IPS-18c (cell line): ENCODE measurements around the gene LYPD1.

Experiments used
- H3K4me3 ChIP-seq: 2 replicates; pipeline ENCODE4 v1.7.0; 2013; ENCODE audit warnings: low read depth, mild to moderate bottlenecking, low read length, moderate library complexity; ENCODE audit not compliant: insufficient read depth
- H3K9me3 ChIP-seq: one replicate; pipeline ENCODE4 v1.6.1; 2013; ENCODE audit warnings: mild to moderate bottlenecking, low read length, moderate library complexity; ENCODE audit not compliant: control insufficient read depth, insufficient read depth

The LYPD1 gene

DNA sequence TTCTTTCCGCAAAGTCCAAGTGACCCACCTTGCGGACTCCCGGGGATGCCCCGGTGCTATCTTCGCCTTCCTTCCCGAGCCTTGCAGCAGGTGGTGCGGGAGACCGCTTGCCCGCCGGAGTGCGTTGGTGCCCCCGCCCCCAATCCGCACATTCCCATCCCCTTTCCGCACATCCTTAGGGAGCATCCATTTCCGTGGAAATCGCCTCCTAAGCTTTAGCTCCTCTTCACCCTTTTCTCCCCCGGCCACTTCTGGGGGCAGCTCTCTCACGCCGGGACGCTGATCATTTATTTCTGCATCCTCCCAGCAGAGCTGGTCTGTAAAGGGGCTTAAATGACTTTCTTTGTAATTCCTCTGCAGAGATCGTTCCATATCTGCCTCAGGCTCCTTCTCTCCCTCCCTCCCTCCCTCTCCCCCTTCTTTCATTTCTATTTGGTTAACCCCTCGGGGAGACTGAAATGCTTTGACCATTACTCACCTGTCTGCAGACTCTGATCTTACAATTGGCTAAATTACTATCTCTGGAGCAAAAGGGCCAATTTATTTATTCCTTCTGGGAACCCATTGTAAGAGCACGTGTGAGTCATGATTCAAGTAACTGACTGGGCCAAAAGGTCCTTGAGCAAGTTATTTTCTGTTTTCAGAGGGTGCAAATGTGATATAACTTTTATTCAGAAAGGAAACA is 1.3 kb upstream of the LYPD1 start:
- peaks cover 7% of the 10 kb centered on the region for H3K9me3 ChIP-seq

DNA sequence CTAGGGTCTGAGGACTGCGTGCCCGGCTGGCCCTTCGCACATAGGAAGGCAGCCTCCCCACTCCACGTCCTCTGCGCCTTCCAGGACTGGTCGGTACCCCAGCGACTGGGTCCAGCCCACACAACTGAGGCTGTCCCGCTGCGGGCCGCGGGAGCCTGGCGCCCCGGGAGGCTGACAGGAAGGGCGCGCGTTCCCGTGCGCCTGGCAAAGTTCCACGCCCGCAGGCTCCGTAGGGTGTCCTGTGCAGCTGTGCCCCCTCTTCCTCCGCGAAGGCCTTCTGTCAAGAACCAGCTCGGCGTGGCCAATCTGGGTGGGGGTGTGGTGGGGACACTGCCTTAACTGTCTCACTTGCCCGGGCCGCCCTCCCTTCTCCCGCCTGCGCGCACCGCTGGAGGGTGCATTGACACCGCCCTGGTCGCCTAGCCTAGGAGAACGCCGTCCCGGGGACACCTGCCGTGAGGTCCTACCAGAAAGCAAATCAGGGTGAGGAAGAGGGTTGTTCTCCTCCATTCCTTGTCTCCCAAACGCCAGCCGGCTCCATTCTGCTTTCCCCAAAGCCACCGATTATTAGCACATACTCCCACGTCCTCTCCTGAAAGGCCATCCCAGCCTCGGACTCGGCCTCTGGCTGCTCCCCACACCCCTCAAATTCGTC is 618 bp upstream of the LYPD1 start:
- peaks cover 7% of the 10 kb centered on the region for H3K9me3 ChIP-seq
- peak overlapping the region; percentile 57 for H3K4me3 ChIP-seq

More for the DNA sequence above, 1.3 kb upstream of the LYPD1 start:
- peak overlapping the region; percentile 57 for H3K4me3 ChIP-seq

DNA sequence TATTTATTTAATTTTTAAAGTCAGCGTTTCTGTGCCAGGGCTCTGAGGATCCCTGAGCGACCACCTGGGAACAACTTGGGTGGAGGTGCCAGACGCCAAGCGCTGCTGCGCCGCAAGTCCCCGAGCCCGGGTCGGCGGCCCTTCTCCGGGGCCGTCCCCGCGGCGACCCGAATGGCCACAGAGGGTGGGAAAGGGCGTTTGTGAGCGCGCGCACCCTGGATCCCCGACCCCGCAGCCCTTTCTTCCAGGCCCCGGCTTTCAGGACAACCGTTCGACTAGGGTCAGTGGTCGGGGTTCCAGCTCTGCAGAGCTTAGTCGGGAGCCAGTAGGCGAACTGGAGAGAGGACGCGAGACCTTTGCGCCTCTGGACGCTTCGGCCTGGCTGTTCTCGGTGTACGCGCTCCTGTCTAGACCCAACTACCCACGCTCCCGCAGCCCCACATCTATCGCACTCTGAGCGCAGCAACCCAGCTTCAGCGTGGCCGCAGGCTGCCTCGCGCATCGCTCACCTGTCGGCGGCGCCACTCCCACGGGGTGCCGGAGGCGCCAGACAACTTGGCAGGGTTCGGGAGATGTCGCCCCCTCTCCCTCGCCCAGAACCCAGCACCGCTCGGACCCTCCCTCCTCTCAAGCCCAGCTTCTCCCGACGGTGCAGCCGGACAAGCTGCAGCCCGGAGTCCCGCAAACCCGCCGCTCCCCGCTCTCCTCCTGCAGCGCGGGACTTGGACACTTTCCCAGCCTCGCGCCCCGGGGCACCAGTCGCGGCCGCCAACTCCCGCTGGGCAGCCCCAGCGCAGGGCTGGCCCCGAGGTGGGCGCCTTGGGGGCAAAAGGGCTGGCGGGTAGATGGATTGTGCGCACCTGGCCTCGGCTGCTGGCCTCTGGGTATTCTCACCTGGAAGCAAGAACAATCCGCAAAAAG is 758 bp downstream of the LYPD1 start:
- H3K9me3 ChIP-seq, result peaks cover 7% of the 10 kb centered on the region
- peak overlapping the region; percentile 57 for H3K4me3 ChIP-seq

DNA sequence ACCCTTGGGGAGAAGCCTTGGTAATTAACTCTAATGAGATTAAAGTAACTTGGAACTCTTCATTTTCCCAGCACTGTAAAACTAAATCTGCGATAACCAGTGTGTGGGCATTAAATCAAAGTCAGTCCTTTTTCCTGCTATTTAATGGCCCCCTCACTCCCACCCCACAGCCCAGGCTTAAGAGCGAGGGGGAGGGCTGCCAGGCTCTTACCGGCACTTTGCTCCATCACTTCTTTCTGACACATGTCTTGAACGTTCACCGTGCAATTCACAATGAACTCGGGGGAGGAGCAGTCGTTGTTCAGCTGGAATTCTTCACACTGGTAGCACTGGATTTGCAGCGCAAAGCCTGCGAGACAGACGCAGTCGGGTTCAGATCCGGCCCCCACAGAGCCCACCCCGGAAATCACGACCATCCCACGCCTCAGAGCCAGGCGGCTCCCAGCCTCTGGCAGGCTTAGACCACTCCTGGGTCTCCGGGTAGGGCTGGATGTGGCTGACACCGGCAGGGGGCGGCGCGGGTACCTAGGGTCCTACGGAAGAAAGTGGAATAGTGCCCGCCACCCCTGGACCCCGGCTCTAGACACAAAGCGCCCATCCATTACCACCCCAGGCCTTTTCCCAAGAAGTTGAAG is 1.7 kb downstream of the LYPD1 start:
- Histone ChIP-seq H3K4me3 (peak overlapping the region; percentile 57), H3K9me3 (peaks cover 7% of the 10 kb centered on the region)

DNA sequence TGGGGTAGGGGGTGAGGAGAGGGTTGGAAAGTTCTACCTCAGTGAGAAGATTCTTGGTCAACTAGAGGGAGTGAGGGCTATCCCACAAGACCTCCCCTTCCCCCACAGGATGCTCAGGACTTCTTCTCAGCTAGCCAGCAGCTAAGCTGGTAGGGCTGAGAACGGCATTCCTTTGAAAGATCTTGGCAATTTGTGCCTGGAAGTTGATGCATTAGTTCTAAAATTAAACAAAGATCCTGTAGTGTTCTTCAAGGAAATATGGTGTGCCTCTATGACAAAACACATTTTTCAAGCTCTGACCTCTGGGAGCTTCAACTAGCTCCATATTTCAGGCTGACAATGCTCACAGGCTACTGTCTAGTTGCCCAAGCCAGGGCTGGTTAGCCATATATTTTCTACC is 2.3 kb downstream of the LYPD1 start:
- Histone ChIP-seq H3K9me3 (peaks cover 7% of the 10 kb centered on the region), H3K4me3 (no peak overlapping the region)

DNA sequence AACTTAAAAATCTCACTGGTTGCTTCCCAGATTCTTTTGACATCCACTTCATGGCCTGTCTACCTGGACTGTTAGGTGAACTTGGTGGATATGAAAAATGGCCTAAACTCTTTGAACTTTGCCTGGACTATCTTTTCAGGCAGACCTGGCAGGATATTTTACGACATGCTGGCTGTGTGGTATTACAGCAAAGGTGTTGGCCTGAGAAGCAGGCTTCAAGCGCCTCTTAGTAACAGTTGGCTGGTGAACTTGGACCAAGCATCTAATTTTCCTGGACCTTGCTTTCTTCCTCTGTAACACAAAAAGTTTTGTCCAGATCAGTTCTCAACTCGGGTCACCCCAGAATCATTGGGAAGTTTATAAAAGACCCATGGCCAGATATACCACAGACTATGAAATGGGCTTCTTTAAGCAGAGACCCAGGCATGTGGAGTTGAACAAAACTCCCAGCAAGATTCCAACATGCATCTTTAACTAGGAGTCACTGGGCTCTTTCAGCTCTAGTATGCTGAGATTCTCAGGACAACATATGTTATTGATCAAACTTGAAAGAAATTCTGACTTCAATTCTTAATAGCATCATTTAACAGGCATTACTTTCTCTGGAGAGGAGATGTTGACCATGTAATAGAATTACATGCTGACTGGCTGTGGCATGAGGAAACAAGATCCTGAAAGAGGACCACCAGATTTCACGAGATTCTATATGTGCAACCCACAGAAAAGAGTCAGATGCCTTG is 4.4 kb downstream of the LYPD1 start:
- Histone ChIP-seq H3K4me3 (no peak overlapping the region), H3K9me3 (peaks cover 5% of the 10 kb centered on the region)

DNA sequence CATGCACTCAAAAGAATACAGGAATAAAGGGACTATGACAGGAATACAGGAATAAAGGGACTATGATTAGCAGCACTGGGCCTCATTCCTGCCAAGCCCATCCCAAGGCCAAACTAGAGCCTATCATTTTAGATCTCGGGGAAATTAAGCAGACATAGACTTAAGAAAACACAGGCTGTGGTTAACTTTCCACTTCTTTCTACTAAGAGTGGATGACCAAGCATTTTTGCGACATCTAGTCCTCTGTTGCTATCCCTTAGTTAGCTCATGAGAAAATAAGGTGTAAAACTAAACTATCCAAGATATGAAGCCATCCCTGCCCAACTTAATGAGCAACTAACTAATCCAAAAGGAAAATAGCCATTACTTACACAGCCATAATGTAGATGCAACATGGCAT is 5.9 kb downstream of the LYPD1 start:
- no peak overlapping the region for H3K4me3 ChIP-seq

DNA sequence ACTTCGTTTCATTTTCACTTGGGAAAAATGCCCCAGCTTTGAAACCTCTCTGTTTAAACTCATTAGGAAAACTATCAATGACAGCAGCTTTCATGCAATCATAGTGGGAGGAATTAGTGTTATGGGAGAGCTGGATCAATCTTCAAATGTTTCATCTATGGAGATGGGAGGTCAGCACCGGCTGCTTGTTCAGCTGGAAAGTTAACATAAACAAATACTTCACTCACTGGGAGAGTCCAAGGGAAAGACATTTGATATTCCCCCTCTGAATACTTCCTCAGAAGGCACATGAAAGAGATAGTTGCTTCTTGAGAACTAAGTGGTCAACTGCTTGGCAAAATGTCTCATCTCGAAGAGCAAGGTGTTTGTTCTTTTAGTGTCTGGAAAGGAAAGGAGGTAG is 7.3 kb downstream of the LYPD1 start:
- no peaks in the 10 kb centered on the region for H3K9me3 ChIP-seq

More for the DNA sequence above, 5.9 kb downstream of the LYPD1 start:
- peaks cover 3% of the 10 kb centered on the region for H3K9me3 ChIP-seq

DNA sequence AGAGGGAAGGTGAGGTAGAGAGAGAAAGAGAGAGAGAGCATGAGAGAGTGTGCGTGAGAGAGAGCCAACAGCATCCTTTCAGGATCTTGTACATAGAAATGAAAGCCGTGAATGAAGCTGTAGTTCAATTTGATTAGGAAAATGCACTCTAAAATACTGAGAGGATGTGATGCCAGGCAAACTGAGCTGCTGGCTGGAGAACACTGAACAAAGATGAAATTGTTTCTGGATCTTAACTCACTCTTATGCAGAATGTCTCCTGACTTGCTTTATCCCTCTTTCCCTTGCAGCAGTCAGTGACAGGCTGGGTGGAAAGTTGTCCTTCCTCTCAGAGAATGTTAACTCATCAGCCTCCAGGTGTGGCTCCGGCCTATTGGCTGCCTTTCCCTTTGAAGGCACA is 10.7 kb downstream of the LYPD1 start:
- Histone ChIP-seq H3K9me3 (no peaks in the 10 kb centered on the region), H3K4me3 (no peak overlapping the region)

More for the DNA sequence above, 7.3 kb downstream of the LYPD1 start:
- H3K4me3 ChIP-seq, result no peak overlapping the region

DNA sequence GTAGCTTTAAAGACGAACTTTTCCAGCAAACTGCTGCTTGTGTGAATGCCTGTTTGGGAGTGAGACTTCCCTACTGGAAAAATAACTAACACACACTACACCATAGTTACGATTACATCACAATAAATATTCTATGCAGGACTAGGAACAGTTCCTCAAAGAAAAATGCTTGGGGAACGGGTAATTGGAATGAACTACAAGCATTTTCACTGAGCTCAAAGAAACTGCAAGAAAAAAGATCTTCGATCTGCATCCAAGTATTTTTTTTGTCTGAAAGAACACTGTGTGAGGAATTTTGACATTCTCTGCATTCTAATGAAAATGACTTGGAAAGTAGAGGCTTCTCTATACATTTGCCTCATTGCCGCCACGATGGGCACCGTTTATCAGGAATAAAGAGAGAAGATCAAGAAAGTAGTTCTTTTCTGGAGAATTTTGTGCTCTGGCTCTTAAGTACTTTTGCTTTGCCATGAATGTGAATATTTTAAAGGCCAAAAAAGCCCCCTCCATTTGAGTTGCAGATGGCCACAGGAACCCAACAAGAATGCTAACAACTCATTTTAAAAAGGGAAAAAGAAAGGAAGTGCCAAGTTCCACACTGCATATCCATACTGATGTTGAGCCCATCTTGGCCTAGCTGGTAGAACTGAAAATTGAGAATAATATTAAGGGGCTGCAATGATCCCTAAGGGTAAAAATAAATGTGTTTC is 13.6 kb downstream of the LYPD1 start:
- H3K9me3 ChIP-seq, result no peaks in the 10 kb centered on the region
- H3K4me3 ChIP-seq, result no peak overlapping the region

DNA sequence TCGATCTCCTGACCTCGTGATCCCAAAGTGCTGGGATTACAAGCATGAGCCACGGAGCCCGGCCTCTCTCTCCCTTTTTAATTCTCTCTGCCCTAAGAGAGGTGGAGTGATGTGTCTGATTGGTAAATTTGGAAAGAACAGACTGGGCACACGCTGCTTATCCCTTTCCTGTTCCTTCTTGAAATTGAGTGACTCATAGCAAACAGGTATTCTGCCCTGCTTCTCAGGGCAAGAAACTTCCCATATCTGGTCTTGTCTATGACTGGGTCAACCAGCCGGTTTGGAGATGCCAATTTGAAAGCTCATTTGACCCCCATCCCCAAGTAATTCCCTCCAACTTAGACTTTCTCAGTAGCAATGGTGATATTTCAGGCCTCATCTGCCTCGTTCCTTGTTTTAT is 15.0 kb downstream of the LYPD1 start:
- Histone ChIP-seq H3K9me3 (no peaks in the 10 kb centered on the region), H3K4me3 (no peak overlapping the region)

DNA sequence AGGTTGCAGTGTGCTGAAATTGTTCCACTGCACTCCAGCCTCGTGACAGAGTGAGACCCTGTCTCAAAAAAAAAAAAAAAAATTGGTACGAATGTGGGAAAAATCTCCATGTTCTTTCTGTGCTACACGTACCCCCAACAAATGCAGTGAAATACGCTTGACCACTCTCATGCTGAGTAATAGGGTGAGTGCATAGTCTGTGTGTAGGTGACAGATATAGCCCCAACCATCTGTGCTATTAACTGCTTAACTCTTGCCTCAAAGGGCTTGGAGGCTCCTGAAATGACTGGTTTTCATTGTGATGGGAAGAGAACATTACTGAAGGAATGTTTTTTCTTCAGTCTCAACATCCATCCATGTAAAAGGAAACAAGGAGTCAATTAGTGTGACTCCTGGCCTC is 15.7 kb downstream of the LYPD1 start:
- no peak overlapping the region for H3K4me3 ChIP-seq

DNA sequence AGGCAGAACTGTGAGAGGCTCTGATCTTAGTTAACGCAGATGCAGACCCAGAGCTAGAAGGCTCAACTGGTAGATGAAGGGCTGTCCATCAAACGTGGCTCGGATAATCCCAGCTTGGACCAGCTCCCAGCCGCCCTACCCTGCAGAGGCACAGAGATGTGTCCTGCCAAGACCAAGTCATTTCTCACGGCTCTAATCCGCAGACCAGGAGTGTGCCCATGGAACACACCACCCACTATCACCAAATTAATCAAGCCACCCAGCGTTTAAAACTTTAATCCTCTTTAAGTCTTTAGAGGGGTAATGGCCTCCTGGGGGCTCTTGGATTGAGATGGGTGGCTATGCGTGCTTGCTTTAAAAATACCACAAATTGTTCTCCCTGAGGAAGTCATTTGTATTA is 17.5 kb downstream of the LYPD1 start:
- Histone ChIP-seq H3K4me3 (no peak overlapping the region), H3K9me3 (no peaks in the 10 kb centered on the region)

More for the DNA sequence above, 15.7 kb downstream of the LYPD1 start:
- H3K9me3 ChIP-seq, result no peaks in the 10 kb centered on the region

DNA sequence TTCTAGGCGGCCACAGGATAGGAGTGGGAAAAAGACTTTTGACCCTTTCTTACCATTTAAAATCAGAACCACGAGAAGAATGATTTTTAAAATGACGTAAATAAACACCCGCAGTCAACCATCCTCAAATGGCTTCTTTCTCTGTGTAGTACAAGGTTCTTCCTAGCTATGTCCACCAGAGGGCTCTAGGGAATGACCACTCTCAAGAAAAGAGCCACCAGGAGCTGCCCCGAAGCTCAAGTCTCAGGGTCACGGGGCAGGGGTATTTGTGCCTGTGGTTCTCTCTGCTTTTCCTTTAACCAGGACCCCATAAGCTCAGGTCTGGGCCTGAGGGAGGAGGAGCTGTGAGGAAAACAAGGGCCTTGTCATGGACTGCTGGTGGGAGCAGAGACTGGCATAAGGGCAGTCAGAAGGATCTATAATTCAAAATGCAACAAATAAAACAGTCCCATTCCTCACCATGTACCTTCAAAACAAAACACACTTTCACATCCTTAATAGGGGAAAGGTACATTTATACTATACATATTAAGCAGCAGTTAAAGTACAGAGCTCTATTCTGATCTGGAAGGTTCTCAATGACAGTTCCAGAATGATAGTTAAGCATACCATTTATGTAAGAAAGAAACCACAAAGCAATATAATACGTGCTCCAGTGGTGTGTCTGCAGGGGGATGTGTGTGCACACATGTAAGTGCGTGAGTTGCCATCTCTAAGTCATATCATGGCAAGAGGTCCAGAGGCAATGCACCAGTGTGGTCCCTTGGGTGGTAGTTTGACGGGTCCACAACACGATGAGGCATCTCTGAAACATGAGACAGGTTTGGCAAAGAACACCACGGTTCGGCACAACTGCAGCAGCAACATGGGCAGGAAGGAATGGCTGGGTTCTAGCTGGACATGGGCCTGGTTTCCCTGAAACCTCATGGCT is 18.6 kb downstream of the LYPD1 start:
- H3K9me3 ChIP-seq, result no peaks in the 10 kb centered on the region

DNA sequence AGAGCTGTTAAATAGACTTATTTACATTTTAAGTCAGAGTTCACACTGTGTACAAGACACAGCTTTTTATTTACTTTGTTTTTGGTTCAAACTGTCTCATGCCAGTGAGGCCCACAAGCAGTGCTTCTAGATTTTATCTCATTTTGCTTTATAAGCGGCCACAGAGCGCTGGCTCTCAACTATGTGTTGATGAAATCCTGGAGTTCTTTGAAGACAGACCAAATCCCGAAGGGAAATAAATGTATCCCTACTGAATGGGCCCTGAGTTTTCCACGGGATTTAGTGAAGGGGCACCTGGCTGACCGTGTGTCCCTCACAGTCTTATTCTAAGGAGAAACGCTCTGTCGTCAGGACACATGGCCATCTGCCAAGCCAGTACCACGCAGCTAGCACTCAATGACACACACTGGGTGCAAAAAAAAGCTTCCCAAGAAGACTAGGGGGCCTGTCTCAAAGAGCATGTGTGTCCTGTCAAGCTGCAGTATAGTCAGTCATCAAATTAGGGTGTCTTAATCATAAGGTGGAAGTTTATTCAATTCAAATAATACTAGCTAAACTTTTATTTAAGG is 23.4 kb downstream of the LYPD1 start:
- no peaks in the 10 kb centered on the region for H3K9me3 ChIP-seq
- no peak overlapping the region for H3K4me3 ChIP-seq

More for the DNA sequence above, 18.6 kb downstream of the LYPD1 start:
- no peak overlapping the region for H3K4me3 ChIP-seq
